GM23338 (cell line): ENCODE results near the gene OR4C45. TPM values are rescaled to one million over a fixed set of nuclear protein-coding genes. Genes with fewer than 3 reads are reported as not detected.

ENCODE experiments used
- ATAC-seq: fragments of 200-7000 bp; cut with Tn5 transposase; 3 replicates; pipeline ENCODE4 v1.9.1; 2020
- DNase-seq: peaks from one replicate; pipeline ENCODE4 v3.0.0-alpha.2; 2015; ENCODE audit warnings: low spot score
- H2AFZ ChIP-seq: fragments of 200-600 bp; sonication (generic); 2 replicates; pipeline ENCODE4 v1.8.0; 2016; ENCODE audit warnings: antibody characterized with exemption, mild to moderate bottlenecking, moderate library complexity
- H3F3A ChIP-seq: fragments of 200-600 bp; sonication (generic); replicated peaks from 2 replicates; pipeline ENCODE4 v1.8.0; 2017; ENCODE audit warnings: antibody characterized with exemption, mixed run types, low read depth
- H3K27ac ChIP-seq: fragments of 200-600 bp; sonication (generic); 2 replicates; pipeline ENCODE4 v1.6.1; 2016; ENCODE audit warnings: low read depth
- H3K27me3 ChIP-seq: fragments of 200-600 bp; sonication (generic); 2 replicates; pipeline ENCODE4 v1.8.0; 2016; ENCODE audit warnings: mild to moderate bottlenecking, mixed run types, moderate library complexity; ENCODE audit not compliant: insufficient read depth
- H3K36me3 ChIP-seq: fragments of 200-600 bp; sonication (generic); 2 replicates; pipeline ENCODE4 v1.8.0; 2016; ENCODE audit warnings: mild to moderate bottlenecking; ENCODE audit not compliant: insufficient read depth
- H3K4me1 ChIP-seq: fragments of 200-600 bp; sonication (generic); 2 replicates; pipeline ENCODE4 v1.8.0; 2016; ENCODE audit warnings: mild to moderate bottlenecking, moderate library complexity; ENCODE audit not compliant: insufficient read depth
- H3K4me2 ChIP-seq: fragments of 200-600 bp; sonication (generic); 2 replicates; pipeline ENCODE4 v1.7.1; 2017; ENCODE audit warnings: mixed run types
- H3K4me3 ChIP-seq: fragments of 200-600 bp; sonication (generic); 2 replicates; pipeline ENCODE4 v1.6.1; 2016; ENCODE audit warnings: mixed run types
- H3K79me2 ChIP-seq: fragments of 200-600 bp; sonication (generic); replicated peaks from 2 replicates; pipeline ENCODE4 v1.8.0; 2017; ENCODE audit warnings: mild to moderate bottlenecking; ENCODE audit not compliant: insufficient read depth
- H3K9me2 ChIP-seq: fragments of 200-600 bp; sonication (generic); 2 replicates; pipeline ENCODE4 v1.8.0; 2017; ENCODE audit not compliant: insufficient read depth
- H4K20me1 ChIP-seq: fragments of 200-600 bp; sonication (generic); replicated peaks from 2 replicates; pipeline ENCODE4 v1.8.0; 2017; ENCODE audit warnings: mild to moderate bottlenecking; ENCODE audit not compliant: insufficient read depth
- H3K27ac Mint-ChIP-seq: 2 replicates; pipeline ENCODE4 v1.8.0; 2020; ENCODE audit warnings: inconsistent platforms, mild to moderate bottlenecking, moderate library complexity, mixed read lengths
- H3K27me3 Mint-ChIP-seq: 3 replicates; pipeline ENCODE4 v1.8.0; 2022; ENCODE audit warnings: low read depth, mild to moderate bottlenecking, moderate library complexity, mixed read lengths, inconsistent platforms; ENCODE audit not compliant: insufficient read depth, poor library complexity
- H3K36me3 Mint-ChIP-seq: 3 replicates; pipeline ENCODE4 v1.8.0; 2021; ENCODE audit warnings: low read depth, mild to moderate bottlenecking, inconsistent platforms, moderate library complexity, mixed read lengths
- H3K4me1 Mint-ChIP-seq: 3 replicates; pipeline ENCODE4 v1.8.0; 2020; ENCODE audit warnings: mild to moderate bottlenecking, inconsistent platforms, mixed read lengths
- H3K4me3 Mint-ChIP-seq: 3 replicates; pipeline ENCODE4 v1.8.0; 2021; ENCODE audit warnings: moderate library complexity, mild to moderate bottlenecking, inconsistent platforms, mixed read lengths
- H3K9me3 Mint-ChIP-seq: 3 replicates; pipeline ENCODE4 v1.8.0; 2020; ENCODE audit warnings: moderate library complexity, mild to moderate bottlenecking, inconsistent platforms, mixed read lengths
- CREB1 ChIP-seq: fragments of 250-450 bp; sonication (Bioruptor Pico); IDR thresholded peaks from 2 replicates; pipeline ENCODE4 v1.5.0; 2020; ENCODE audit warnings: low read depth, mild to moderate bottlenecking, moderate library complexity
- EZH2 ChIP-seq: fragments of 200-600 bp; sonication (generic); IDR thresholded peaks from one replicate; pipeline ENCODE4 v1.8.0; 2017; ENCODE audit warnings: antibody characterized with exemption, mild to moderate bottlenecking, low read depth; ENCODE audit not compliant: unreplicated experiment
- EZH2phosphoT487 ChIP-seq: fragments of 200-600 bp; sonication (generic); IDR thresholded peaks from one replicate; pipeline ENCODE4 v1.8.1; 2018; ENCODE audit warnings: antibody characterized with exemption; ENCODE audit not compliant: unreplicated experiment
- JUNB ChIP-seq: IDR thresholded peaks from one replicate; pipeline ENCODE4 v1.6.1; 2016; ENCODE audit warnings: antibody characterized with exemption; ENCODE audit not compliant: unreplicated experiment
- POLR2AphosphoS5 ChIP-seq: IDR thresholded peaks from 2 replicates; pipeline ENCODE4 v1.6.1; 2016; ENCODE audit warnings: antibody characterized with exemption, low read depth
- STAT1 ChIP-seq: IDR thresholded peaks from one replicate; pipeline ENCODE4 v1.6.1; 2016; ENCODE audit warnings: antibody characterized with exemption; ENCODE audit not compliant: unreplicated experiment
- ZNF331 ChIP-seq: fragments of 250-450 bp; sonication (Bioruptor Pico); IDR thresholded peaks from 2 replicates; pipeline ENCODE4 v1.5.0; 2020; ENCODE audit warnings: low read depth, mild to moderate bottlenecking, moderate library complexity
- polyA plus RNA-seq: library from polyadenylated mRNA; unstranded; fragments of >200 nt; fragmentation: Nextera tagmentation; extraction: Ambion mirVana; gene quantifications from 2 replicates; pipeline ENCODE4 v1.2.1, GENCODE V29; 2016
- total RNA-seq: library from RNA; depleted of rRNA; stranded (reverse); fragments of >200 nt; shearing (Covaris generic); gene quantifications from 2 replicates; pipeline ENCODE4 v1.2.3, GENCODE V29; 2014
- TF ChIP-seq, protein P1 (sequence below), 2 experiments: fragments of 200-600 bp in 1 of 2; sonication (generic) in 1 of 2; conservative IDR thresholded peaks; 2 replicates each; pipeline versions ENCODE4 v1.5.1 to v1.6.1; 2016 to 2017; ENCODE audit warnings: antibody characterized with exemption in 2 of 2, low read depth in 2 of 2, mild to moderate bottlenecking in 2 of 2, moderate library complexity in 1 of 2
- TF ChIP-seq, protein P2 (sequence below): IDR thresholded peaks from 2 replicates; pipeline ENCODE4 v1.6.1; 2016; ENCODE audit warnings: antibody characterized with exemption
- TF ChIP-seq, protein P3 (sequence below): fragments of 250-450 bp; sonication (Bioruptor Pico); IDR thresholded peaks from 2 replicates; pipeline ENCODE4 v1.5.0; 2020; ENCODE audit warnings: mild to moderate bottlenecking, moderate library complexity

The OR4C45 gene
- total and polyA plus RNA-seq, 2 experiments from 2014 or later = not detected

DNA sequence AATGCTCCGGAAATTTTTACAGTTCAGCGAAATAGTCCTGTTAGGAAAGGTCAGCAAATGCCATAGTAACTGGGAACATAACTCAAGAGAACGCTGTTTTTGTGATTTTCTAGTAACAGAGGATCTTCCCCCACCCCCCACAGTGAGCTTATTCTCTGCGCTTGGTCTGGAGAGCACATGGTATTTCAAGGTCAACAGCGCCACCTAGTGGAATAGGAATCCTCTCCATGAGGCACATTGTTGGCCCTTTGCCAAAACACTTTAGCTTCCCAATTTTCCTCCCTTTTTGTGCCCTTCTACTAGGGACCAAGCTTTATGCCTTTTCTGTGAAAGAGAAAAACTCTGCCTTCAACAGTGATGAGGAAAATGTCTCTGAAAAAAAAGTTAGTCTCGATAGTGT is 37.1 kb upstream of the OR4C45 start:
- Mint-ChIP-seq H3K9me3 (peaks cover 96% of the 10 kb centered on the region), H3K36me3 (peaks cover 16% of the 10 kb centered on the region), H3K27me3 (no peaks in the 10 kb centered on the region), H3K4me1 (no peaks in the 10 kb centered on the region), H3K27ac (no peak overlapping the region), H3K4me3 (no peak overlapping the region)
- H2AFZ ChIP-seq = no peak overlapping the region
- H3K27me3 ChIP-seq = no peaks in the 10 kb centered on the region
- H4K20me1 ChIP-seq = no peaks in the 10 kb centered on the region
- H3K4me2 ChIP-seq = no peak overlapping the region
- H3K4me1 ChIP-seq = no peaks in the 10 kb centered on the region
- TF ChIP-seq CREB1 (CRISPR knock-in tag) (no peak), EZH2 (no peak)
- TF ChIP-seq, protein P1, sequence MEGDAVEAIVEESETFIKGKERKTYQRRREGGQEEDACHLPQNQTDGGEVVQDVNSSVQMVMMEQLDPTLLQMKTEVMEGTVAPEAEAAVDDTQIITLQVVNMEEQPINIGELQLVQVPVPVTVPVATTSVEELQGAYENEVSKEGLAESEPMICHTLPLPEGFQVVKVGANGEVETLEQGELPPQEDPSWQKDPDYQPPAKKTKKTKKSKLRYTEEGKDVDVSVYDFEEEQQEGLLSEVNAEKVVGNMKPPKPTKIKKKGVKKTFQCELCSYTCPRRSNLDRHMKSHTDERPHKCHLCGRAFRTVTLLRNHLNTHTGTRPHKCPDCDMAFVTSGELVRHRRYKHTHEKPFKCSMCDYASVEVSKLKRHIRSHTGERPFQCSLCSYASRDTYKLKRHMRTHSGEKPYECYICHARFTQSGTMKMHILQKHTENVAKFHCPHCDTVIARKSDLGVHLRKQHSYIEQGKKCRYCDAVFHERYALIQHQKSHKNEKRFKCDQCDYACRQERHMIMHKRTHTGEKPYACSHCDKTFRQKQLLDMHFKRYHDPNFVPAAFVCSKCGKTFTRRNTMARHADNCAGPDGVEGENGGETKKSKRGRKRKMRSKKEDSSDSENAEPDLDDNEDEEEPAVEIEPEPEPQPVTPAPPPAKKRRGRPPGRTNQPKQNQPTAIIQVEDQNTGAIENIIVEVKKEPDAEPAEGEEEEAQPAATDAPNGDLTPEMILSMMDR (conservative IDR thresholded peaks at IDR 0.05; ENCODE audit: low read depth in 2 of 2) = peak; percentile 67 to 72
- TF ChIP-seq, protein P2, sequence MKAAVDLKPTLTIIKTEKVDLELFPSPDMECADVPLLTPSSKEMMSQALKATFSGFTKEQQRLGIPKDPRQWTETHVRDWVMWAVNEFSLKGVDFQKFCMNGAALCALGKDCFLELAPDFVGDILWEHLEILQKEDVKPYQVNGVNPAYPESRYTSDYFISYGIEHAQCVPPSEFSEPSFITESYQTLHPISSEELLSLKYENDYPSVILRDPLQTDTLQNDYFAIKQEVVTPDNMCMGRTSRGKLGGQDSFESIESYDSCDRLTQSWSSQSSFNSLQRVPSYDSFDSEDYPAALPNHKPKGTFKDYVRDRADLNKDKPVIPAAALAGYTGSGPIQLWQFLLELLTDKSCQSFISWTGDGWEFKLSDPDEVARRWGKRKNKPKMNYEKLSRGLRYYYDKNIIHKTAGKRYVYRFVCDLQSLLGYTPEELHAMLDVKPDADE = no peak
- DNase-seq (peak; percentile 86), ATAC-seq (no peak)
- H3K4me3 ChIP-seq = no peak overlapping the region
- H3K9me2 ChIP-seq = no peaks in the 10 kb centered on the region
- no peaks in the 10 kb centered on the region for H3F3A ChIP-seq
- H3K79me2 ChIP-seq = no peaks in the 10 kb centered on the region
- H3K27ac ChIP-seq = no peak overlapping the region
- 0 out of 2 replicates have a peak, but pooled peaks cover 5% of the 10 kb centered on the region for H3K36me3 ChIP-seq

DNA sequence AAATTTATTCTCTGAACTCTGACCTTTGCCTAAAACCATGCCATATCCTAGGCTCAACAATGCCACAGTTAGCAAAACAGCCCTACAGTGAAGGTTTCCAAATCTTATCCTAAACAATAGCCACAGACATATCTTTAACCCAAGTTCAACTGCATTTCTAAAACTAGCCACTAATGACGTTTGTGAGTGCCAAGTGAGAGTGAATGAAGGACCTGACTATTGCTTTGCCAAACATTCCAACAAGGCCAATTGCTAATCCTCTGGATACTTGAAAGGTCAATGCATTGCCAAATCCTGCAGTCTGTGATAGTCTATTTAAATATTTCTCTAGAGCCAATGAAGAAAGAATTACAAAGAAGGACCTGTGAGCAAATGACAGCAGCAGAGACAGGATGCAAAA is 2.5 kb upstream of the OR4C45 start:
- Mint-ChIP-seq H3K9me3 (peaks cover 98% of the 10 kb centered on the region), H3K4me1 (no peaks in the 10 kb centered on the region), H3K27ac (no peak overlapping the region), H3K27me3 (peaks cover 2% of the 10 kb centered on the region), H3K4me3 (no peak overlapping the region), H3K36me3 (peaks cover 38% of the 10 kb centered on the region)
- H4K20me1 ChIP-seq = no peaks in the 10 kb centered on the region
- H3K27me3 ChIP-seq = no peaks in the 10 kb centered on the region
- no peaks in the 10 kb centered on the region for H3K9me2 ChIP-seq
- H3K4me3 ChIP-seq = no peak overlapping the region
- H3F3A ChIP-seq = no peaks in the 10 kb centered on the region
- H3K36me3 ChIP-seq = peaks cover 5% of the 10 kb centered on the region; the same call in 1 of the 2 replicates
- DNase-seq (no peak), ATAC-seq (no peak)
- no peak overlapping the region for H3K4me2 ChIP-seq
- H2AFZ ChIP-seq = no peak overlapping the region
- no peaks in the 10 kb centered on the region for H3K4me1 ChIP-seq
- H3K79me2 ChIP-seq = no peaks in the 10 kb centered on the region
- no peak overlapping the region for H3K27ac ChIP-seq
- TF ChIP-seq POLR2AphosphoS5 (no peak), STAT1 (no peak), JUNB (no peak), EZH2phosphoT487 (no peak), ZNF331 (CRISPR knock-in tag) (no peak)
- TF ChIP-seq, protein P3, sequence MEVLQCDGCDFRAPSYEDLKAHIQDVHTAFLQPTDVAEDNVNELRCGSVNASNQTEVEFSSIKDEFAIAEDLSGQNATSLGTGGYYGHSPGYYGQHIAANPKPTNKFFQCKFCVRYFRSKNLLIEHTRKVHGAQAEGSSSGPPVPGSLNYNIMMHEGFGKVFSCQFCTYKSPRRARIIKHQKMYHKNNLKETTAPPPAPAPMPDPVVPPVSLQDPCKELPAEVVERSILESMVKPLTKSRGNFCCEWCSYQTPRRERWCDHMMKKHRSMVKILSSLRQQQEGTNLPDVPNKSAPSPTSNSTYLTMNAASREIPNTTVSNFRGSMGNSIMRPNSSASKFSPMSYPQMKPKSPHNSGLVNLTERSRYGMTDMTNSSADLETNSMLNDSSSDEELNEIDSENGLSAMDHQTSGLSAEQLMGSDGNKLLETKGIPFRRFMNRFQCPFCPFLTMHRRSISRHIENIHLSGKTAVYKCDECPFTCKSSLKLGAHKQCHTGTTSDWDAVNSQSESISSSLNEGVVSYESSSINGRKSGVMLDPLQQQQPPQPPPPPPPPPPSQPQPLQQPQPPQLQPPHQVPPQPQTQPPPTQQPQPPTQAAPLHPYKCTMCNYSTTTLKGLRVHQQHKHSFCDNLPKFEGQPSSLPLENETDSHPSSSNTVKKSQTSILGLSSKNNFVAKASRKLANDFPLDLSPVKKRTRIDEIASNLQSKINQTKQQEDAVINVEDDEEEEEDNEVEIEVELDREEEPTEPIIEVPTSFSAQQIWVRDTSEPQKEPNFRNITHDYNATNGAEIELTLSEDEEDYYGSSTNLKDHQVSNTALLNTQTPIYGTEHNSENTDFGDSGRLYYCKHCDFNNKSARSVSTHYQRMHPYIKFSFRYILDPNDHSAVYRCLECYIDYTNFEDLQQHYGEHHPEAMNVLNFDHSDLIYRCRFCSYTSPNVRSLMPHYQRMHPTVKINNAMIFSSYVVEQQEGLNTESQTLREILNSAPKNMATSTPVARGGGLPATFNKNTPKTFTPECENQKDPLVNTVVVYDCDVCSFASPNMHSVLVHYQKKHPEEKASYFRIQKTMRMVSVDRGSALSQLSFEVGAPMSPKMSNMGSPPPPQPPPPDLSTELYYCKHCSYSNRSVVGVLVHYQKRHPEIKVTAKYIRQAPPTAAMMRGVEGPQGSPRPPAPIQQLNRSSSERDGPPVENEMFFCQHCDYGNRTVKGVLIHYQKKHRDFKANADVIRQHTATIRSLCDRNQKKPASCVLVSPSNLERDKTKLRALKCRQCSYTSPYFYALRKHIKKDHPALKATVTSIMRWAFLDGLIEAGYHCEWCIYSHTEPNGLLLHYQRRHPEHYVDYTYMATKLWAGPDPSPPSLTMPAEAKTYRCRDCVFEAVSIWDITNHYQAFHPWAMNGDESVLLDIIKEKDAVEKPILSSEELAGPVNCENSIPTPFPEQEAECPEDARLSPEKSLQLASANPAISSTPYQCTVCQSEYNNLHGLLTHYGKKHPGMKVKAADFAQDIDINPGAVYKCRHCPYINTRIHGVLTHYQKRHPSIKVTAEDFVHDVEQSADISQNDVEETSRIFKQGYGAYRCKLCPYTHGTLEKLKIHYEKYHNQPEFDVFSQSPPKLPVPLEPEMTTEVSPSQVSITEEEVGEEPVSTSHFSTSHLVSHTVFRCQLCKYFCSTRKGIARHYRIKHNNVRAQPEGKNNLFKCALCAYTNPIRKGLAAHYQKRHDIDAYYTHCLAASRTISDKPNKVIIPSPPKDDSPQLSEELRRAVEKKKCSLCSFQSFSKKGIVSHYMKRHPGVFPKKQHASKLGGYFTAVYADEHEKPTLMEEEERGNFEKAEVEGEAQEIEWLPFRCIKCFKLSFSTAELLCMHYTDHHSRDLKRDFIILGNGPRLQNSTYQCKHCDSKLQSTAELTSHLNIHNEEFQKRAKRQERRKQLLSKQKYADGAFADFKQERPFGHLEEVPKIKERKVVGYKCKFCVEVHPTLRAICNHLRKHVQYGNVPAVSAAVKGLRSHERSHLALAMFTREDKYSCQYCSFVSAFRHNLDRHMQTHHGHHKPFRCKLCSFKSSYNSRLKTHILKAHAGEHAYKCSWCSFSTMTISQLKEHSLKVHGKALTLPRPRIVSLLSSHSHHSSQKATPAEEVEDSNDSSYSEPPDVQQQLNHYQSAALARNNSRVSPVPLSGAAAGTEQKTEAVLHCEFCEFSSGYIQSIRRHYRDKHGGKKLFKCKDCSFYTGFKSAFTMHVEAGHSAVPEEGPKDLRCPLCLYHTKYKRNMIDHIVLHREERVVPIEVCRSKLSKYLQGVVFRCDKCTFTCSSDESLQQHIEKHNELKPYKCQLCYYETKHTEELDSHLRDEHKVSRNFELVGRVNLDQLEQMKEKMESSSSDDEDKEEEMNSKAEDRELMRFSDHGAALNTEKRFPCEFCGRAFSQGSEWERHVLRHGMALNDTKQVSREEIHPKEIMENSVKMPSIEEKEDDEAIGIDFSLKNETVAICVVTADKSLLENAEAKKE (CRISPR knock-in tag) = no peak
